ES-I3 (cell line): Measurements from ENCODE around the gene MAP3K8.

Source experiments
- H3K36me3 ChIP-seq: 2 replicates; pipeline ENCODE4 v1.6.1; 2013; ENCODE audit warnings: mild to moderate bottlenecking, low read length, control low read depth, moderate library complexity; ENCODE audit not compliant: insufficient read depth
- H3K4me1 ChIP-seq: 2 replicates; pipeline ENCODE4 v1.6.1; 2013; ENCODE audit warnings: mild to moderate bottlenecking, control low read depth, low read length; ENCODE audit not compliant: insufficient read depth
- H3K9ac ChIP-seq: 2 replicates; pipeline ENCODE4 v1.6.1; 2013; ENCODE audit warnings: low read depth, mild to moderate bottlenecking, low read length, moderate library complexity
- H3K9me3 ChIP-seq: 2 replicates; pipeline ENCODE4 v1.6.1; 2013; ENCODE audit warnings: mild to moderate bottlenecking, low read length, moderate library complexity; ENCODE audit not compliant: control insufficient read depth, insufficient read depth

MAP3K8 gene

GRCh38 chr10:30433730-30434272 is at the start of gene MAP3K8:
Gene MAP3K8, plus strand, starts transcription at chr10:30434184. Its CDS starts 4,755 bp downstream, at chr10:30438939.
- H3K4me1 ChIP-seq = peaks cover 22% of the 10 kb centered on the region
- H3K9ac ChIP-seq = peak within 1 kb of the TSS; percentile 88
- no peaks in the 10 kb centered on the region for H3K9me3 ChIP-seq
- no peaks in the 10 kb centered on the region for H3K36me3 ChIP-seq

GRCh38 chr10:30384701-30385201 is 49.2 kb upstream of the MAP3K8 start:
- Histone ChIP-seq H3K4me1 (no peaks in the 10 kb centered on the region), H3K9me3 (no peaks in the 10 kb centered on the region), H3K9ac (no peak overlapping the region), H3K36me3 (no peaks in the 10 kb centered on the region)

- no peak overlapping the region for H3K9ac ChIP-seq
Observed at GRCh38 chr10:30386801-30387588, 47.0 kb upstream of the MAP3K8 start.

GRCh38 chr10:30387646-30388243 is 46.2 kb upstream of the MAP3K8 start:
- Histone ChIP-seq H3K9me3 (no peaks in the 10 kb centered on the region), H3K9ac (no peak overlapping the region), H3K36me3 (no peaks in the 10 kb centered on the region), H3K4me1 (no peaks in the 10 kb centered on the region)

More at GRCh38 chr10:30386801-30387588, 47.0 kb upstream of the MAP3K8 start:
- Histone ChIP-seq H3K9me3 (no peaks in the 10 kb centered on the region), H3K36me3 (no peaks in the 10 kb centered on the region), H3K4me1 (no peaks in the 10 kb centered on the region)

GRCh38 chr10:30389543-30389942 is 44.4 kb upstream of the MAP3K8 start:
- Histone ChIP-seq H3K36me3 (no peaks in the 10 kb centered on the region), H3K9ac (no peak overlapping the region), H3K9me3 (no peaks in the 10 kb centered on the region), H3K4me1 (no peaks in the 10 kb centered on the region)

- Histone ChIP-seq H3K4me1 (no peaks in the 10 kb centered on the region), H3K9me3 (no peaks in the 10 kb centered on the region), H3K36me3 (no peaks in the 10 kb centered on the region), H3K9ac (no peak overlapping the region)
Observed at GRCh38 chr10:30390207-30390606, 43.8 kb upstream of the MAP3K8 start.

- H3K9me3 ChIP-seq = no peaks in the 10 kb centered on the region
- no peak overlapping the region for H3K9ac ChIP-seq
- no peaks in the 10 kb centered on the region for H3K4me1 ChIP-seq
- H3K36me3 ChIP-seq = no peaks in the 10 kb centered on the region
Observed at GRCh38 chr10:30391266-30391665, 42.7 kb upstream of the MAP3K8 start.

- Histone ChIP-seq H3K9me3 (no peaks in the 10 kb centered on the region), H3K9ac (no peak overlapping the region), H3K36me3 (no peaks in the 10 kb centered on the region), H3K4me1 (no peaks in the 10 kb centered on the region)
Observed at GRCh38 chr10:30392564-30392990, 41.4 kb upstream of the MAP3K8 start.

GRCh38 chr10:30396293-30396692 is 37.7 kb upstream of the MAP3K8 start:
- Histone ChIP-seq H3K9me3 (no peaks in the 10 kb centered on the region), H3K36me3 (no peaks in the 10 kb centered on the region), H3K9ac (no peak overlapping the region), H3K4me1 (no peaks in the 10 kb centered on the region)

GRCh38 chr10:30396698-30397097 is 37.3 kb upstream of the MAP3K8 start:
- Histone ChIP-seq H3K9me3 (no peaks in the 10 kb centered on the region), H3K9ac (no peak overlapping the region), H3K36me3 (no peaks in the 10 kb centered on the region), H3K4me1 (no peaks in the 10 kb centered on the region)

GRCh38 chr10:30398193-30398592 is 35.8 kb upstream of the MAP3K8 start:
- H3K4me1 ChIP-seq = no peaks in the 10 kb centered on the region
- H3K9ac ChIP-seq = no peak overlapping the region
- H3K36me3 ChIP-seq = no peaks in the 10 kb centered on the region
- no peaks in the 10 kb centered on the region for H3K9me3 ChIP-seq

- Histone ChIP-seq H3K36me3 (no peaks in the 10 kb centered on the region), H3K4me1 (no peaks in the 10 kb centered on the region), H3K9me3 (no peaks in the 10 kb centered on the region), H3K9ac (no peak overlapping the region)
Observed at GRCh38 chr10:30398788-30399187, 35.2 kb upstream of the MAP3K8 start.

- Histone ChIP-seq H3K9ac (no peak overlapping the region), H3K36me3 (no peaks in the 10 kb centered on the region), H3K9me3 (no peaks in the 10 kb centered on the region; the same call in 1 of the 2 replicates), H3K4me1 (no peaks in the 10 kb centered on the region)
Observed at GRCh38 chr10:30403494-30403893, 30.5 kb upstream of the MAP3K8 start.

GRCh38 chr10:30404540-30404939 is 29.4 kb upstream of the MAP3K8 start:
- H3K36me3 ChIP-seq = no peaks in the 10 kb centered on the region
- H3K4me1 ChIP-seq = no peaks in the 10 kb centered on the region
- no peaks in the 10 kb centered on the region; the same call in 1 of the 2 replicates for H3K9me3 ChIP-seq
- H3K9ac ChIP-seq = no peak overlapping the region

- H3K4me1 ChIP-seq = no peaks in the 10 kb centered on the region; the same call in 1 of the 2 replicates
- H3K9ac ChIP-seq = no peak overlapping the region
- no peaks in the 10 kb centered on the region for H3K9me3 ChIP-seq
- H3K36me3 ChIP-seq = no peaks in the 10 kb centered on the region
Observed at GRCh38 chr10:30411263-30411662, 22.7 kb upstream of the MAP3K8 start.
